A549 (cell line): ENCODE results near the gene PPP6R3.

Experiments
- CEBPB ChIP-seq, 2 experiments: fragments of >200 bp in 1 of 2; sonication (Bioruptor Twin) in 1 of 2; formaldehyde crosslinking in 1 of 2; IDR thresholded peaks; 2 replicates each; pipeline ENCODE4 v1.6.1; 2012 to 2016
- EP300 ChIP-seq, 2 experiments: fragments of >200 bp; sonication (Bioruptor Twin); formaldehyde crosslinking; IDR thresholded peaks; 2 replicates in 1 of 2; 3 replicates in 1 of 2; pipeline ENCODE4 v1.6.1; 2016 to 2017
- JUNB ChIP-seq: fragments of >200 bp; sonication (Bioruptor Twin); formaldehyde crosslinking; IDR thresholded peaks from 2 replicates; pipeline ENCODE4 v1.6.1; 2016
- KDM5A ChIP-seq: fragments of 200-600 bp; sonication (generic); IDR thresholded peaks from 2 replicates; pipeline ENCODE4 v1.6.1; 2016; ENCODE audit warnings: antibody characterized with exemption, mild to moderate bottlenecking
- NPAS2 ChIP-seq: fragments of 250-450 bp; sonication (Bioruptor Pico); IDR thresholded peaks from 2 replicates; pipeline ENCODE4 v1.8.0; 2022; ENCODE audit warnings: mild to moderate bottlenecking, moderate library complexity, borderline replicate concordance
- POLR2A ChIP-seq: IDR thresholded peaks from 2 replicates; pipeline ENCODE4 v1.6.1; 2012; ENCODE audit warnings: mild to moderate bottlenecking, low read length
- POLR2AphosphoS2 ChIP-seq: conservative IDR thresholded peaks from 2 replicates; pipeline ENCODE4 v1.6.1; 2012; ENCODE audit warnings: low read length, improper control_type of control experiment, inconsistent platforms
- RAD21 ChIP-seq, 2 experiments: fragments of >200 bp in 1 of 2; sonication (Bioruptor Twin) in 1 of 2; formaldehyde crosslinking in 1 of 2; IDR thresholded peaks in 1 of 2; conservative IDR thresholded peaks in 1 of 2; 2 replicates in 1 of 2; 3 replicates in 1 of 2; pipeline ENCODE4 v1.6.1; 2012 to 2018; ENCODE audit warnings: inconsistent platforms in 1 of 2
- TF ChIP-seq, protein P1 (sequence below): fragments of 450-650 bp; IDR thresholded peaks from 2 replicates; pipeline ENCODE4 v1.6.1; 2014; ENCODE audit warnings: antibody characterized with exemption
- TF ChIP-seq, protein P2 (sequence below): fragments of 200-600 bp; sonication (generic); IDR thresholded peaks from 2 replicates; pipeline ENCODE4 v1.6.1; 2016; ENCODE audit warnings: antibody characterized with exemption, mild to moderate bottlenecking, moderate library complexity
- TF ChIP-seq, protein P3 (sequence below): fragments of >200 bp; sonication (Bioruptor Twin); formaldehyde crosslinking; IDR thresholded peaks from 3 replicates; pipeline ENCODE4 v1.5.1; 2016
- TF ChIP-seq, protein P4 (sequence below): fragments of 150-350 bp; IDR thresholded peaks from 2 replicates; pipeline ENCODE4 v1.6.1; 2014; ENCODE audit warnings: low read depth, mild to moderate bottlenecking, low read length

DNA sequence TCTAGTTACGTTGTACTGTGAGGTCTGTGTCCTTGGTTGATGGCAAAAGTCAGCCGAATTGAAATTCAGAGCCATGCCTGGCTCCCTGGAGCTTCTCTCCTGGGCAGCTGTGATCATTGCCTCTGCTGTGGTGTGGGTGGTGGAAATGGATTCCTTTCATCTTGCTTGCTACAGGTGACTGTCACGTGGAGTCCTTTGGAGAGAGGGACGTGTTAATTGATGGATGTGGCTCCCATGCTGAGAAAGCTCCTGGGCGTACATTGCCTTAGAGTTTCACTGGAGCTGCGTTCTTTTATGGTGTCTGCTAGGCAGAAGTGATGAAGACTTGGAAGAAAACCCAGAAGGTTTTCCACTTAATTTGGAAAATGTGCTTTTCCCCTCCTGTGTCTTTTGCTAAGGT is 41.9 kb upstream of the PPP6R3 start:
- TF ChIP-seq, protein P1, sequence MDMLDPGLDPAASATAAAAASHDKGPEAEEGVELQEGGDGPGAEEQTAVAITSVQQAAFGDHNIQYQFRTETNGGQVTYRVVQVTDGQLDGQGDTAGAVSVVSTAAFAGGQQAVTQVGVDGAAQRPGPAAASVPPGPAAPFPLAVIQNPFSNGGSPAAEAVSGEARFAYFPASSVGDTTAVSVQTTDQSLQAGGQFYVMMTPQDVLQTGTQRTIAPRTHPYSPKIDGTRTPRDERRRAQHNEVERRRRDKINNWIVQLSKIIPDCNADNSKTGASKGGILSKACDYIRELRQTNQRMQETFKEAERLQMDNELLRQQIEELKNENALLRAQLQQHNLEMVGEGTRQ: no peak
- TF ChIP-seq RAD21 (conservative IDR thresholded peaks at IDR 0.05 in 1 of 2, IDR thresholded peaks at IDR 0.05 in 1 of 2) (no peak), KDM5A (no peak), CEBPB (IDR thresholded peaks at IDR 0.05) (no peak), POLR2AphosphoS2 (no peak), POLR2A (no peak), EP300 (IDR thresholded peaks at IDR 0.05) (no peak), NPAS2 (CRISPR knock-in tag) (no peak), JUNB (no peak)
- TF ChIP-seq, protein P2, sequence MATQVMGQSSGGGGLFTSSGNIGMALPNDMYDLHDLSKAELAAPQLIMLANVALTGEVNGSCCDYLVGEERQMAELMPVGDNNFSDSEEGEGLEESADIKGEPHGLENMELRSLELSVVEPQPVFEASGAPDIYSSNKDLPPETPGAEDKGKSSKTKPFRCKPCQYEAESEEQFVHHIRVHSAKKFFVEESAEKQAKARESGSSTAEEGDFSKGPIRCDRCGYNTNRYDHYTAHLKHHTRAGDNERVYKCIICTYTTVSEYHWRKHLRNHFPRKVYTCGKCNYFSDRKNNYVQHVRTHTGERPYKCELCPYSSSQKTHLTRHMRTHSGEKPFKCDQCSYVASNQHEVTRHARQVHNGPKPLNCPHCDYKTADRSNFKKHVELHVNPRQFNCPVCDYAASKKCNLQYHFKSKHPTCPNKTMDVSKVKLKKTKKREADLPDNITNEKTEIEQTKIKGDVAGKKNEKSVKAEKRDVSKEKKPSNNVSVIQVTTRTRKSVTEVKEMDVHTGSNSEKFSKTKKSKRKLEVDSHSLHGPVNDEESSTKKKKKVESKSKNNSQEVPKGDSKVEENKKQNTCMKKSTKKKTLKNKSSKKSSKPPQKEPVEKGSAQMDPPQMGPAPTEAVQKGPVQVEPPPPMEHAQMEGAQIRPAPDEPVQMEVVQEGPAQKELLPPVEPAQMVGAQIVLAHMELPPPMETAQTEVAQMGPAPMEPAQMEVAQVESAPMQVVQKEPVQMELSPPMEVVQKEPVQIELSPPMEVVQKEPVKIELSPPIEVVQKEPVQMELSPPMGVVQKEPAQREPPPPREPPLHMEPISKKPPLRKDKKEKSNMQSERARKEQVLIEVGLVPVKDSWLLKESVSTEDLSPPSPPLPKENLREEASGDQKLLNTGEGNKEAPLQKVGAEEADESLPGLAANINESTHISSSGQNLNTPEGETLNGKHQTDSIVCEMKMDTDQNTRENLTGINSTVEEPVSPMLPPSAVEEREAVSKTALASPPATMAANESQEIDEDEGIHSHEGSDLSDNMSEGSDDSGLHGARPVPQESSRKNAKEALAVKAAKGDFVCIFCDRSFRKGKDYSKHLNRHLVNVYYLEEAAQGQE: no peak
- TF ChIP-seq, protein P3, sequence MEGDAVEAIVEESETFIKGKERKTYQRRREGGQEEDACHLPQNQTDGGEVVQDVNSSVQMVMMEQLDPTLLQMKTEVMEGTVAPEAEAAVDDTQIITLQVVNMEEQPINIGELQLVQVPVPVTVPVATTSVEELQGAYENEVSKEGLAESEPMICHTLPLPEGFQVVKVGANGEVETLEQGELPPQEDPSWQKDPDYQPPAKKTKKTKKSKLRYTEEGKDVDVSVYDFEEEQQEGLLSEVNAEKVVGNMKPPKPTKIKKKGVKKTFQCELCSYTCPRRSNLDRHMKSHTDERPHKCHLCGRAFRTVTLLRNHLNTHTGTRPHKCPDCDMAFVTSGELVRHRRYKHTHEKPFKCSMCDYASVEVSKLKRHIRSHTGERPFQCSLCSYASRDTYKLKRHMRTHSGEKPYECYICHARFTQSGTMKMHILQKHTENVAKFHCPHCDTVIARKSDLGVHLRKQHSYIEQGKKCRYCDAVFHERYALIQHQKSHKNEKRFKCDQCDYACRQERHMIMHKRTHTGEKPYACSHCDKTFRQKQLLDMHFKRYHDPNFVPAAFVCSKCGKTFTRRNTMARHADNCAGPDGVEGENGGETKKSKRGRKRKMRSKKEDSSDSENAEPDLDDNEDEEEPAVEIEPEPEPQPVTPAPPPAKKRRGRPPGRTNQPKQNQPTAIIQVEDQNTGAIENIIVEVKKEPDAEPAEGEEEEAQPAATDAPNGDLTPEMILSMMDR: no peak
- TF ChIP-seq, protein P4, sequence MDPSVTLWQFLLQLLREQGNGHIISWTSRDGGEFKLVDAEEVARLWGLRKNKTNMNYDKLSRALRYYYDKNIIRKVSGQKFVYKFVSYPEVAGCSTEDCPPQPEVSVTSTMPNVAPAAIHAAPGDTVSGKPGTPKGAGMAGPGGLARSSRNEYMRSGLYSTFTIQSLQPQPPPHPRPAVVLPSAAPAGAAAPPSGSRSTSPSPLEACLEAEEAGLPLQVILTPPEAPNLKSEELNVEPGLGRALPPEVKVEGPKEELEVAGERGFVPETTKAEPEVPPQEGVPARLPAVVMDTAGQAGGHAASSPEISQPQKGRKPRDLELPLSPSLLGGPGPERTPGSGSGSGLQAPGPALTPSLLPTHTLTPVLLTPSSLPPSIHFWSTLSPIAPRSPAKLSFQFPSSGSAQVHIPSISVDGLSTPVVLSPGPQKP: no peak
